H54 (cell line): ENCODE measurements around the gene CCDC57.

Experiments
- DNase-seq: peaks from one replicate; pipeline ENCODE4 v3.0.0; 2011; ENCODE audit warnings: low spot score, mixed read lengths; ENCODE audit not compliant: insufficient read length
- FAIRE-seq: peaks from 3 replicates; lab custom pipeline; 2011; peaks lifted over from hg19 to GRCh38; lab: Jason Lieb, UNC
- POLR2A ChIP-seq: IDR thresholded peaks from 2 replicates; pipeline ENCODE4 v1.6.1; 2011; ENCODE audit warnings: low read depth, mild to moderate bottlenecking, low read length

The CCDC57 gene

DNA sequence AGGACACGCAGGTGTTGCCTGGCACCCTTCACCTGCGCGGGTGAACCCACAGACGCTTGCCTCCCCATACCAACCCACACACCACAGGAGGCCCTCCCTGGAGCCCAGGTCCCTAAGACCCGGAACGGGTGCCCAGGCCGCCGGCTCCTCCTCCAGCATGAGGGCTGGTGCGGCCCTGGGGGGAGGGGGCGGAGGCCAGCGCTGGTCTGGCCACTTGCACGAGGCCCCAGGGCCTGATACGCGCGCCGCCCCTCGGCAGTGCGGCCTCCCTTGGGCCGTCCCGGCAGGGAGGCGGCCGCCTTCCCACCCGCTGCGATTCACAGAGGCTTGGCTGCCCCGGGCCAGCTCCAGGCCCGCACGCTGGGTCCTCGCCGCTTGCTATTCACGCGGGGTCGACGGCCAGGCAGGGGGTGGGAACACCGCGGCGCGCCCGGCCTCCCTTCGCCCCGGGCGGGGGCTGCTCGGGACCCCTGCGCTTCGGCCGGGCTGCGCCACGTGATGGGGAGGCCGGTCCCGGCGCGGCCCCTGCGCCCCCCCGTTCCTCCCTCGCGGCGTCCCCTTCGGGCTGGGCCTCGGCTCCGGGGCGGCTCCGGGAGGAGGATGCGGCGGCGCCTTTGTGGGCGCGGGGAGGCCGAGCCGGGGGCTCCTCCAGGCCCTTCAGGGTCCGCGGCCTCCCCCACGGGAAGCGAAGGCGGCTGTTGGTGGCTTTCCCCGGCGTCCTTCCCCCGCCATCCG lies 115.3 kb downstream of the CCDC57 start:
- DNase-seq (peak; percentile 71), FAIRE-seq (no peak)
- TF ChIP-seq POLR2A = peak; percentile 27; the same call in 1 of the 2 replicates

DNA sequence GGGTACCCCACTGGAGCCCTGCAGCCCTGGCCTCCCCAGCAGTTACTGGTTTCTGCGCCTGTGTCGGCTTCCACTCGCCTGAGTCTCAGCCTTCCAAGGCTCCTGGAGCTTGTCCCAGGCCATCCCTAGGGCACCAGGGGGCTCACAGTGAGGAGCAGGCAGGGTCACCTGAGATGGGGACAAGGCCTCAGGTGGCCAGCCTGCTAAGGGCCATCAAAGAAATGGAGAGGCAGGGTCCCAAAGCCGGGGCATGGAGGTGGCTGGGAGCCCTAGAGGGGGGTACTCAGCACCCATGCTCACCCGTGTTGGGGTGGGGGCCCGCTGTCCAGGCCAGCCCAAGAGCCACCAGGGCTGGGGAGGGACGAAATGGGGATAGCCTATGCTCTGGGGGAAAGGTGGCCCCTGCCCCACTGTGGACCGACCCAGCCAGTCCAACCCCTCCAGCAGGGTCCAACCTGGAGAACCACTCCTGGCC lies 115.9 kb downstream of the CCDC57 start:
- no peak for TF ChIP-seq POLR2A
- FAIRE-seq (no peak), DNase-seq (no peak)

DNA sequence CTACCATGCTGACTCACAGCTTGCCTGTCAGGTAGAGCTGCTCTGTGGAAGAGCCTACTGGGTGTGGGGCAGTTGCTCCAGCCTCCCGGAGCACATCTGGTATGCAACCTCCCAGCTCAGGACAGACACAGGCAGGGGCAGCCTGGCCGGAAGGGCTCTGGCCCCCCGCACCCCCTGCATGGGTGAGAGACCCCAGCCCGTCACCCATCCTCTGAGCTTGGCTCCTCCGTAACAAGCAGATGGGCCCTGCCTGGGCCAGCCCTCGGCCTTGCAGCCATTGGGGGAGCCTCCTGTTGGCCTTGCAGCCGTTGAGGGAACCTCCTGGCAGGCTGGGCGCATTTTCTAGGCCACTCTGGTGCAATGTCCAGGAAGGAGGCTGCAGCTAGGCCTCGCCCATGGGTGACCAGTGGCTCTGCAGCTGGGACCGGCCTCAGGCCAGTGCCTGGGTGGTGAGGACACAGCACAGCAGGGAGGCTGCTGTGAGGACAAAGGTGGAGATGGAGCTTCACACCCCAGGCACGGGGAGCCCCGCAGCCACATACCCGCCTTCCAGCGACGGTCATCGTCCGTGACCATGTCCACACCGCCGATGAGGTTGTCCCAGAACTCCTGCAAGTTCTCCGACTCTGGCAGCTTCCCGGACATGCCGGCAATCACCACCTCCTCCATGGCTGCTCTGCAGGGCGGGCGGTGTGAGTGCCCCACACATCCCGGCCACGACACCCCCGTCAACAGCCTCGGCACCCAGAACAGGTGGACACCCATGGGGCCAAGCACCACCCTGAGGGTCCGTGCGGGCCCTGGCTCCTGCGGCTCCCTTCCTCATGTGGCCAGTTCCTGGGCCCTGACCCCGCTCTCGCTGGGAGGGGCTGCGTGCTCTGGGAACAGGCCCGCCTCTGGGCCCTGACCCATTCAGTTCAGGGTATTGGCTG lies 116.6 kb downstream of the CCDC57 start:
- DNase-seq (no peak), FAIRE-seq (no peak)
- TF ChIP-seq POLR2A = no peak

DNA sequence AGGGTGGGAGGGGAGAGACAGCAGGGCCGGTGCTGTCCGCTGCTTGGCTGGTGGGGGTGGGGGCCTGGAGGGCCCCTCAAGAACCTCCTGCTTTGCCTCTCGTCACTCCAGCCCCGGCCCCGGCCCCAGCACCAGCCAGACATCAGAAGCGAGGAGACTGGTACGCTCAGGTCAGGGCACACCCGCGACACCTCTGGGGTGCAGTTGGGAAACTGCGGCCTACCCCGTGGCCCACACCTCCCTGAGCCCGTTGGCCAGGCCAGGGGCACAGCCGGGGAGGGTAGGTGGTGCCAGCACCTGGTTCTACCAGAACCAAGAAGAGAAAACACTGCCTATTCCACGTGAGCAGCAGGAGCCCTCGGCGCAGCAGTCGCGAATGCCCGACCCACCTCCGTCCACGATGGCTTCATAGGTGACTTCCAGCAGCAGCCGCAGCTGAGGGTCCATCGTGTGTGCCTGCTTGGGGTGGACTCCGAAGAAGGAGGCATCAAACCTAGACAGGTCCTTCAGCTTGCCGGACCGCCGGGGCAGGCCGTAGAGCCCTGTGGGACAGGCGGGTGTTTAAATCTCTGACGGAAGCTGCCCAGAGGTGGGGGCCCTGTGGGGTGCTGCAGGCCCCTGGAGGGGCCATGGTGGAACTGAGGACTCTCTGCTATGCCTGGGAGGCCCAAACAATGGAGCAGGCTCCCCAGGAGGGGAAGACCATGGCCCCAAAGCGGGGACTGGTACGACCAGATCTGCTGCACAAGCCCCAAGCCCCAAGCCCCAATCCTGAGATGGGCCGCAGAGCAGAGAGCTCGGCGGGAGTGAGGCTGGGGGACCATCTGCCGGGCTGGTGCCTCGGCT lies 117.5 kb downstream of the CCDC57 start:
- no peak for DNase-seq
- FAIRE-seq = no peak
- no peak for TF ChIP-seq POLR2A

DNA sequence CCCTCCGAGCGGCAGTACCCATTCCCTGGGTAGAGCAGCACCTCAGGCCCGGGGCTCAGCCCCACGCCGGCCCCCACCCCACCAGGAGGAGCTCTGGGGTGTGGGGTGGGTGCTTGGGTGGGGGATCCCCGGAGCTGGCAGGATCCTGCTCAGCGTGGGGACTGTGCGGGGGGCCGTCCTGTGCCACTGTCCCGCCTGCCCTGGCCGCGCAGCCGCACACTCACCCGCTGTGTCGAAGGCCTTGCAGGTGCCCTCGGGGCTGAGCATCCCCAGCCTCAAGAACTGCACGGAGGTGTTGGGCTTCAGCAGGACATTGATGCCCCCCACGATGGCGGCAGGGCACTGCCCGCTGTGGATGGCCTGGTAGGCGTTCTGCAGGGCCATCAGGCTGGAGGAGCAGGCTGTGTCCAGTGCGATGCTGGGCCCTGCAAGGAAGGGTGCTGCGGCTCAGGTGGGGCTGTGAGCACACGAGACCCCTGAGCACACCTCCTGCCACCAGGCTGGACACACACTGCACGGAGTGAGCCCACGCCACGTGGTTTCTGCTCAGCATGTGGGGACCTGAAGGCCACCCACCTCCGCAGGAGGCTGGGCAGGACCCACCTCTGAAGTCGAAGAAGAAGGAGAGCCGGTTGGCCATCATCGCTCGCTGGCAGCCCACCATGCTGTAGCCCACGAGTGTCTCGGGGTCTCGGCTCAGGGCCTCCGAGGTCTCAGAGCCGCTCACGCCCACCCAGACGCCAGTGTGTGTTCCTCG lies 119.5 kb downstream of the CCDC57 start:
- no peak for FAIRE-seq
- TF ChIP-seq POLR2A = no peak
- DNase-seq = no peak

DNA sequence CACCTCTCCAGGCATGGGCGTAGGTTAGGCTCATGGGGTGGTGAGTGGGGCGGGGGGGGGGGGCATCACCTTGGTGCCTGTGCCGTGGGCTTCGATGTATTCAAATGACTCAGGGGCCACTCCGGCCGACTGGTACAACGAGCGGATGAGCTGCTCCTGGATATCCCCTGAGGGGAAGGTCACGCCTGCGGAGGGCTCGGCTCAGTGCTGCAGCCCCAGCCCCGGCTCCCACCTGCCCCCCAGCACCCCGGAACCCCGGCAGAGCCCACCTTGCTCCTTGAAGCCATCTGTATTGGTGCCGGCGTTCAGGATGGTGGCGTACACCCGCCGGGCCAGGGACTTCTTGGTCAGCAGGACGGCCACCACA lies 120.0 kb downstream of the CCDC57 start:
- no peak for FAIRE-seq
- TF ChIP-seq POLR2A = no peak
- DNase-seq = no peak

DNA sequence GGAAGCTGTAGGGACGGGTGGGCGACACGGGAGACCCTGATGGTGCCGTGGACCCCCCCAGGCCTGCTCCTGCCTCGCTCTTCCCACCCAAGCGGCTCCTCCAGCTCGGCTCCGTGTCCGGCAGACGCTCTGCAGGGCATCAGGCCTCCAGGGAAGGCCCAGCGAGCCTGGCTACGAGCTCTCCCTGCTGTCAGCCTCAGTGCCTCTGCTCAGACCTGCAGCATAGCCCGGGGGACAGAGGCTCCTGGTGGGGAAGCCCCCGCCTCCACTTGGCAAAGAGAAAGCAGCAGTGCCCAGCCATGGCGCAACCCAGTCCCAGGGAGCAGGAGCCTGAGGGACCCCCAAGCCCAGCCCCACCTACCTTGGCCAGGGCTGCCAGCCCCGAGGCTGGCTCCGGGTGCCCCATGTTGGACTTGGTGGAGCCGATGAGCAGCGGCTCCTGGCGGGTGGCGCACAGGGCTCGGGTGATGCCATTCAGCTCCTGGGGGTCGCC lies 120.5 kb downstream of the CCDC57 start:
- no peak for DNase-seq

DNA sequence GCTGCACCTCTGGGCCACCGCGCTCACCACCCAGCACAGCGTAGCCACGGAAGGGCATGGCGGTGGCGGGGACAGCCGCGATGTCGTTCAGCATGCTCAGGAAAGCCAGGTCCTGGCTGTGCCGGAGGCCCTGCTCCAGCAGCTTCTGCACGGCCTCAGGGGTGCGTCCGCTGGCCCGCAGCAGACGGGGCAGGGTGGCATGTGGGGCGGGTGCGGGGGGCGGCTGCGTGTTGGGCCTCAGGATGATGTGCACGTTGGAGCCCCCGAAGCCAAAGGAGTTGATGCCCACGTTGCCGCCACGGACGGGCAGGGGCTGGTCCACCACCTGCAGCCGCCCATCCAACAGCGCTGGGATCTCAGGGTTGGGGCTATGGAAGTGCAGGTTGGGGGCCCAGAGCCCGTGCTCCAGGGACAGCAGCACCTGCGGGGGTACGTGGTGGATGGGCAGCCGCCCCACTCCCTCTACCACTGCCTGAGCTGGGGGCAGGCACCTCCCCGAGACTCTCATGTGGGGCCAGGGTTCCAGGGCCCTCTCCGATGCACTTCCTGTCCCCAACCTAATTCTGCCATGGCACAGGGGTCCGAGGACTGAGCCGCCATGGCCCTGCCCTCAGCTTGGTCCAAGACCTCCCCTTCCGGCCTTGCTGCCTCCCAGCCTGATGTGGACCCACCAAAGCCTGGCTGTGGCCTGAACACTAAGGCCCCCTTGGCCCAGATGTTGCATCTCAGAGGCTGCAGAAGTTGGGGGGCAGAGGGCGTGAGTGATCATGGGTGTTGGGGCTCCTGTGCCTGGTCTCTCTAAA lies 121.2 kb downstream of the CCDC57 start:
- no peak for FAIRE-seq
- TF ChIP-seq POLR2A = no peak
- DNase-seq = no peak

More for the DNA sequence above, 120.5 kb downstream of the CCDC57 start:
- FAIRE-seq = no peak
- no peak for TF ChIP-seq POLR2A

DNA sequence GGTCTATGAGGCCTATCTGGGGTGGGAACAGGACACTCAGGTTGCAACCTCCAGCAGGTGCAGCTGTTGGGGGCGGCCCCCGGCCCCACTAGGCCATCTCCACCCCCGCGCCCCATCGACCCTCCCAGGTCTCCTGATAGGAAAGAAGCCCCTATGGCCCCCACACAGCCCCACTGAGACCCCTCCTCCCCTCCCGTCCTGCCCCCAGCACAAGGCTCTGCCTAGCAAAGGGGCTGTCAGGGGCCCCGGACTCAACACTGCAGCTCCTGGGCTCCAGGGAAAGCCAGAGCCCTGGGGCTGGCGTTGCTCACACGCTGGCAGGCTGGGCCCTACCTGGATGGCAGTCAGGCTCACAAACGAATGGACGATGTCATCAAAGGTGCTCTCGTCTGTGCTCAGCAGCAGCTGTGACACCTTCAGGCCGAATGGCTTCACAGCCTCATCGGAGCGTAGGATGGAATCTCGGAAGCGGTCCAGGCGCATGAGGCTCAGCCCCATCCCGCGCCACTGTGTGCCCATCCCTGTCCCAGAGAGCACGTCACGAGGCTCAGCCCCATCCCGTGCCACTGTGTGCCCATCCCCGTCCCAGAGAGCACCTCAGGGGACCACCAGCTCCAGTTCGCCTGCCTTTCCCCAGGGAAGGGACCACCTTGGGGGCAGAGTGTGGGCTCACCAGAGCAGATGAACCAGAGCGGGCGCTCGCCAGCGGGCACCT lies 121.9 kb downstream of the CCDC57 start:
- no peak for TF ChIP-seq POLR2A
- DNase-seq = no peak
- no peak for FAIRE-seq

DNA sequence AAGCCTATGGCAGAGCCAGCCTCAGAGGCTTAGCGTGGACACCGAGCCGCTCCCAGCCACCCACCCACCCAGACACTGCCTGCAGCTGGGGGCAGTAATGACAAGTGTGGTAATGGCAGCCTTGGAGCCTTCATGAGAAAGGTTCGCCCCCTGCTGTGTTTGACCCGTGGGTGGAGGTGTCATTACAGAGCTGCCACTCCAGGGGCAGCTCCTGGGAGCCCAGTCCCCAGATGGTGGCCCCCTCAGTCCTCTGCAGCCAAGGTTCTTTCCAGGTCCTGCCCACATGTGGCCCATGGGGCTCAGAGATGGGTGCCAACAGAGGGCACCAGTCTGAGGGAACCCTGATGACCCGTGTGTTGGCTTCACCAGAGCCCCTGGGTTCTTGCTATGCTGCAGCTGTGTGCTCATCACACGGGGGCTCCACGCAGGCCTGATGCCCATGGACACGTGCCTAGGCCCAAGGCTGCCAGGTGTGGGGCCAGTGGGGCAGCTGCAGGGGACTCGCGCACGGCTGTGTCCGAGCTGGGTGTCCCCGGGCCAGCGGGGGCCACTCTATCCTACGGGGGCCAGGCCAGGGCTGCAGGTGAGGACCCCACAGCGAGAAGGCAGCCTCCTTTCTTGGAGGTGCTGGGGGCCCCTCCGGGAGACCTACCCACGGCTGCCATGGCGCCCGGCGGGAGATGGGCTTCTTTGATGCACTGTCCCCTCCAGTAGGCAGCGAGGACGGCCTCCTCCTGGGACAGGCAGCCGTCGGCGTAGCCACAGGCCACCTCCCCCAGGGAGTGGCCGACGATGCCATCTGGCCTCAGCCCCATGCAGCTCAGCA lies 122.7 kb downstream of the CCDC57 start:
- TF ChIP-seq POLR2A = no peak
- FAIRE-seq (no peak), DNase-seq (no peak)
